Iris pigment epithelial cell (primary cell): Measurements from ENCODE around the gene NFKBIA.
"Not testable (repeated sequence)": the region's sequence is repeated elsewhere in the genome, so short reads cannot be mapped to it uniquely, and the experiment has no call there.

Experiments
- DNase-seq: peaks from one replicate; pipeline ENCODE4 v3.0.0-alpha.2; 2011; ENCODE audit warnings: low read depth

Gene NFKBIA

GRCh38 chr14:35404449-35405303 lies at the start of gene NFKBIA:
TSS of gene NFKBIA (minus strand) at chr14:35404749. CDS start at chr14:35404644, 105 bp downstream.
- DNase-seq = peak; percentile 91

GRCh38 chr14:35446450-35446849 lies 41.9 kb upstream of the NFKBIA start:
- no peak for DNase-seq

- DNase-seq = no peak
Measured at GRCh38 chr14:35444104-35444503, 39.6 kb upstream of the NFKBIA start.

GRCh38 chr14:35441160-35441559 lies 36.6 kb upstream of the NFKBIA start:
- DNase-seq = no peak

- DNase-seq = no peak
Measured at GRCh38 chr14:35438910-35439713, 34.6 kb upstream of the NFKBIA start.

GRCh38 chr14:35438492-35438891 lies 33.9 kb upstream of the NFKBIA start:
- DNase-seq = not testable (repeated sequence)

- DNase-seq = peak; percentile 47
Measured at GRCh38 chr14:35435177-35435576, 30.6 kb upstream of the NFKBIA start.

GRCh38 chr14:35433826-35434225 lies 29.3 kb upstream of the NFKBIA start:
- DNase-seq = no peak

GRCh38 chr14:35430459-35431199 lies 26.1 kb upstream of the NFKBIA start:
- no peak for DNase-seq

- no peak for DNase-seq
Measured at GRCh38 chr14:35429951-35430350, 25.4 kb upstream of the NFKBIA start.

- no peak for DNase-seq
Measured at GRCh38 chr14:35425850-35426249, 21.3 kb upstream of the NFKBIA start.

- DNase-seq = no peak
Measured at GRCh38 chr14:35423621-35424020, 19.1 kb upstream of the NFKBIA start.

- peak; percentile 58 for DNase-seq
Measured at GRCh38 chr14:35420036-35420811, 15.7 kb upstream of the NFKBIA start.

GRCh38 chr14:35419429-35419841 lies 14.9 kb upstream of the NFKBIA start:
- no peak for DNase-seq

GRCh38 chr14:35418093-35418492 lies 13.5 kb upstream of the NFKBIA start:
- no peak for DNase-seq

GRCh38 chr14:35416108-35416750 lies 11.7 kb upstream of the NFKBIA start:
- DNase-seq = no peak

- no peak for DNase-seq
Measured at GRCh38 chr14:35414365-35414764, 9.8 kb upstream of the NFKBIA start.

- no peak for DNase-seq
Measured at GRCh38 chr14:35412272-35413056, 7.9 kb upstream of the NFKBIA start.

- DNase-seq = no peak
Measured at GRCh38 chr14:35410858-35411257, 6.3 kb upstream of the NFKBIA start.

GRCh38 chr14:35409595-35409994 lies 5.0 kb upstream of the NFKBIA start:
- DNase-seq = no peak
